Astrocyte of the cerebellum (primary cell): Measurements from ENCODE around the gene ANKRD33B.

Source experiments
- DNase-seq: peaks from one replicate; pipeline ENCODE4 v3.0.0-alpha.2; 2011; ENCODE audit warnings: low read depth
- H3K4me3 ChIP-seq: 2 replicates; pipeline ENCODE4 v1.5.1; 2011; ENCODE audit warnings: mild to moderate bottlenecking, low read depth, low read length, moderate library complexity
- in situ Hi-C: cut with HindIII; loops from 2 replicates; pipeline ENCODE4 v1.10.0; 2017; ENCODE audit warnings: low sequenced_read_pairs
- TF ChIP-seq, protein P1 (sequence below): IDR thresholded peaks from 2 replicates; pipeline ENCODE4 v1.5.1; 2012; ENCODE audit warnings: low read length, low read depth, moderate library complexity, mild to moderate bottlenecking; ENCODE audit errors: missing control alignments

The ANKRD33B gene

DNA sequence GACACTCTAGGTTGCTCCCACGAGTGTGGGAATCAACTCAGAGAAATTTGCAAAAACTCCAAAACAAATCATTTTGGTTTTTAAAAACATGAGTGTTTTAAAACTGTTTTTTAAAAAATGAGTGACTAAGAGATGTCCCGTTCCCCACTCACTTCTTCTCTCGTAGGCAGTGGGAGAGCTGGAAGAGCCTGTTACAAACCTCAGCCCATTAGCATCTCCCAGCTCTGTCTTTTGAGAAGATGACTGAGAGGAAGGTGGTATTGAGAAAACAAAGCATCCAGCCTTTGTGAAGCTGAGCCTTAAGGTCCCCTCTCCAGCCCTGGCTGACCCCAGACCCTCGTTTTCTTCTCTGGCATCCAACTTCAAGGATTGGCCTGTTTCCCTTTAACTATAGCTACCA is 4.7 kb upstream of the ANKRD33B start:
- no peak for DNase-seq
- no peak overlapping the region for H3K4me3 ChIP-seq
- TF ChIP-seq, protein P1, sequence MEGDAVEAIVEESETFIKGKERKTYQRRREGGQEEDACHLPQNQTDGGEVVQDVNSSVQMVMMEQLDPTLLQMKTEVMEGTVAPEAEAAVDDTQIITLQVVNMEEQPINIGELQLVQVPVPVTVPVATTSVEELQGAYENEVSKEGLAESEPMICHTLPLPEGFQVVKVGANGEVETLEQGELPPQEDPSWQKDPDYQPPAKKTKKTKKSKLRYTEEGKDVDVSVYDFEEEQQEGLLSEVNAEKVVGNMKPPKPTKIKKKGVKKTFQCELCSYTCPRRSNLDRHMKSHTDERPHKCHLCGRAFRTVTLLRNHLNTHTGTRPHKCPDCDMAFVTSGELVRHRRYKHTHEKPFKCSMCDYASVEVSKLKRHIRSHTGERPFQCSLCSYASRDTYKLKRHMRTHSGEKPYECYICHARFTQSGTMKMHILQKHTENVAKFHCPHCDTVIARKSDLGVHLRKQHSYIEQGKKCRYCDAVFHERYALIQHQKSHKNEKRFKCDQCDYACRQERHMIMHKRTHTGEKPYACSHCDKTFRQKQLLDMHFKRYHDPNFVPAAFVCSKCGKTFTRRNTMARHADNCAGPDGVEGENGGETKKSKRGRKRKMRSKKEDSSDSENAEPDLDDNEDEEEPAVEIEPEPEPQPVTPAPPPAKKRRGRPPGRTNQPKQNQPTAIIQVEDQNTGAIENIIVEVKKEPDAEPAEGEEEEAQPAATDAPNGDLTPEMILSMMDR, result no peak
- in situ Hi-C loops, result no loop called here

DNA sequence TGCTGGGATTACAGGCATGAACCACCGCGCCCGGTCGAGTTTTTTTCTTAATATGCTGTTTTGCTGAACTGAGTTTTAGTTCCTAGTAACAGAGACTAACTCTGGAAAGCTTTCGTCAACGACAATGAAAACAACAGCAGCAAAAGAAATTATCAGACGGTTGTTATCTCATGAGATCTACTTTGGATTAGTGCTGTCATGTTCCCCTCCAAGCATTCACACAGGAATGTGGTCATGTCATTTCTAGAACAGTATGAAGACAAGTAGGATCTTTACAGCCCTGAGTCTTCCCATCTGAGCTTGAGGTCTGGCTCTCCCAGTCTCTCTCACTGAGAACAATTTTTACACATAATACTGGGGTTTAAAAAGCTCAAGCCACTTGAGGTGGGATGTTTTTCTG is 4.0 kb upstream of the ANKRD33B start:
- H3K4me3 ChIP-seq, result no peak overlapping the region
- TF ChIP-seq, protein P1, result no peak
- no peak for DNase-seq
- in situ Hi-C loops, result no loop called here

DNA sequence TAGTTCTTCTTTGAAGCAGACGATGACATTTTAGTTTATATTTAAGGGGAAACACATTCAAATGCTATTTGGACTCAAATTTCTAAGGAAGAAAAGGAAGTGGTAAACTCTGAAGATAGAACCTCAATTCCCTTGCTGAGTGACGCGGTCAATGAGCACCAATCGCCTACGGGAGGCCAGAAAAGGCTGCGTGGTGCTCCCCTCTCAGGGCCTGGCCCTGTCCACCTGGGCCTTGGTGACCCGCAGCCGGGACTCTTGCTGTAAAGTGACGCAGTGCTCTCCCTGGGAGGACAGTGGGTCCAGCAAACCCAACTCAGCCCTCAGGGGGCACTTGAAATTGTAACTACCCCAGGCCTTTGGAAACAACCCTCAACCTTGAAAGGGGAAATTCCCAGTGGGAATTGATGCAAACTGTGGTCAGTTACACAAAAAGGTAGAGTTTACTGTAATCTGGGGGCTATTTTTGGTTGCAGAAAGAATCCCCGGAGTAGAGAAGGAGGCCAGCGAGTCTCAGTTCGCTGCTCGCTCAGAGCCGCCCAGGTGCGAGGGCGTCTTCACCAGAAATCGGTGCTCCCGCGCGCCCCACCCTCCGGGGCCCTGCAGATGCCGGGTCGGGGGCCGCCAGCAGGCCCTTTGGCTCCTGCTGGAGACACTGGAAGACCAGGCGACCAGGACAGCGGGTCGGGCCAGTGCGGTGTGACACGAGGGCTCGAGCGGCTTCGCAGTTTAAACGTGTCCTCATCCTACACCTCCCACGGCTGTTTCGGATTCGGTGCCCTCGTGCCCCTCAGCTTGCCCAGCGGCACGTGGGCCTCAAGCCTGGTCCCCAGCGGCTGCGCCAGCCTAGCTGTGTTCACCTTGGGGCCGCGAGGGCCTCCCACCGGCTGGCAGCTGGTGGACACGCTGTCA is 1.4 kb upstream of the ANKRD33B start:
- no peak for DNase-seq
- TF ChIP-seq, protein P1, result no peak
- peak overlapping the region; percentile 81 for H3K4me3 ChIP-seq
- in situ Hi-C loops, result no loop called here

DNA sequence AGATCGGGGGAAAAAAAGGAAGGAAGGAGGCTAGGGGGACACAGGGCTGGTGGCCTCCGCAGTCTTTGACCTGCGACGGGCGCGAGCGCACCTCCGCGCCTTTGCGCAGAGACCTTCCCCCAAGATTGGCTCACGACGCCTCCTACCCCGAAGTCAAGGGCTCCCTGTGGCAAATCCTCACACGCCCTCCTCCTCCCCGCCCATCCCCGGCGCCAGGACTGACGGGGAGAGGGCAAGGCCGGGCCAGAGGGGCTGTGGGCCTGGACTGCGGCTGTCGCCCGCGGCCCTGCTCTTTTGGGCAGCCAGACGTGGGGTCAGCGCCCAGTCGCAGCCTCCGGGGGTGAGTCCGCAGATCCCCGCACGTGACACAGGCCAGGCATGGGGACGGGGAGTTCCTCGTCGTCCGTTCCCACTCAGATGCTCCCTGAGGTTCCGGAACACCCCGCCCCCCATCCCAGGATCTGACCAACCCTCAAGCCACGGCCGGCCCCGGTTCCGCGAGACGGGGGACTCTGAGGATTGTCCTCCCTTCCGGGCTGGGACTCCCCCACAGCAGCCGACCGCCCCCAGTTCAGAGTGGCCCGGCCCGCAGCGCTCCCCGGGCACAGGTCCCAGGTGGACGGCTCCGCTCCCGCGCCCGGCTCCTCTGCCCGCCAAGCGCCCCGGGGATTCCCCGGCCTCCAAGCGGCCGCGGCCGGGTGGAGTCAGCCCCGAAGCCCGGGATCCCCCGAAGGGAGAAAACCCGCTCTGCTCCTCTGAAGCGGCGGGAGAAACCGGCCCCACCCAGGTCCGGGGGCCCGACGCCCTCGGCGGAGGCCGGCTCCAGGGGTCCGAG is 543 bp upstream of the ANKRD33B start:
- peak overlapping the region; percentile 81 for H3K4me3 ChIP-seq
- no peak for DNase-seq
- TF ChIP-seq, protein P1, result no peak
- in situ Hi-C loops, result no loop called here

DNA sequence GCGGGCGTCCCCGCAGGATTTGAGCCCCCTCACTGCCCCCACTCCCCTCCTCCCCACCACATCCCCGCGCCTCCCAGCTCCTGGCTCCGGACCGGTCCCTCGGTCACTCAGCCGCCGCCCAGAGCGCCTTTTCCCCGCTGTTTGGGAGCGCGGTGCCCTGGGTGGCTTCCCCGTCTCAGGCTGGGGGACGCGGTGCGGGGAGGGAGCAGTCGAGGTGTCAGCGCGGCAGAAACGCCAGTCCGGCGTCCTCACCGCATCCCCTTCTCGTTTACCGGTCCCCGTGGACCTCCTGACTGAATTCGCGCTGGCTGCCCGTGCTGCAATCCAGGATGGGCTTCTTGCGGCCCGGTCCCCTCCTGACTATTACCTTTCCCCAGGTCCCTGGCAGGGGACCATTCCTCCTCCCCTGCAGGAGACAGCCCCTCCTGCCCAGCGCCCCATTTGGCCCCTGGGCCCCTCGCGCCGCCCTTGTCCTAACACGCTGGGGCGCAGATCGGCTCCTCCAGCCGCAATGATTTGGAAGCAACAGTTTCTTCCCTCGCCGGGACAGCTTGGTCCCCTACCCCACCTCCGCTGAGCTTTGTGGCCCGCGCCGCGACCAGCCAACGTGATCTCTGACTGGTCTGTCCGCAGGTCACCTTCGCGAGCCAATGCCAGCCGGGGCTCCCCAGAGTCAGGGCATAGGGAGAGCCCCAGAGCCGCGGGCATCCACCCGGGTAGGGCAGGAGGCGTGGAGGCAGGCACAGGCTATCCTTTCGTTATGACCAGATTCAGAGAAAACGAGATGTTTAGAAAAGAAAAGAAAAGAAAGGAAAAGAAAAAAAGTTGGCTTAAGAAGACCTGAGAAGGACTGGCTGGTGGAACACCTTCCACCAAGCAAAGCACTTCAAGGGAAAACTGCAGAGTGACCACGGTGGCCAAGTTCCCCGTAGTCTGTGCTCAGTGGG is 1.2 kb downstream of the ANKRD33B start:
- TF ChIP-seq, protein P1, result no peak
- in situ Hi-C loops, result loop anchor here (5.0 kb wide), 1 partner anchor 62 kb away; no protein-coding TSS in a partner anchor
- peak overlapping the region; percentile 81 for H3K4me3 ChIP-seq
- no peak for DNase-seq
